Keratinocyte (primary cell): ENCODE measurements around the gene ZNF581.

Experiments used
- EZH2 ChIP-seq: IDR thresholded peaks from one replicate; pipeline ENCODE4 v1.6.1; 2012; ENCODE audit warnings: inconsistent platforms, mild to moderate bottlenecking, low read length, moderate library complexity
- TF ChIP-seq, protein P1 (sequence below), 3 experiments: IDR thresholded peaks in 1 of 3; conservative IDR thresholded peaks in 1 of 3; optimal IDR thresholded peaks in 1 of 3; 2 replicates in 2 of 3; 3 replicates in 1 of 3; pipeline versions ENCODE3 to v1.5.1; 2011; ENCODE audit warnings: low read length in 3 of 3, mild to moderate bottlenecking in 3 of 3, moderate library complexity in 2 of 3, control low read depth in 1 of 3, inconsistent platforms in 1 of 3; ENCODE audit not compliant: insufficient read depth in 2 of 3; ENCODE audit errors: extremely low read depth in 1 of 3

DNA sequence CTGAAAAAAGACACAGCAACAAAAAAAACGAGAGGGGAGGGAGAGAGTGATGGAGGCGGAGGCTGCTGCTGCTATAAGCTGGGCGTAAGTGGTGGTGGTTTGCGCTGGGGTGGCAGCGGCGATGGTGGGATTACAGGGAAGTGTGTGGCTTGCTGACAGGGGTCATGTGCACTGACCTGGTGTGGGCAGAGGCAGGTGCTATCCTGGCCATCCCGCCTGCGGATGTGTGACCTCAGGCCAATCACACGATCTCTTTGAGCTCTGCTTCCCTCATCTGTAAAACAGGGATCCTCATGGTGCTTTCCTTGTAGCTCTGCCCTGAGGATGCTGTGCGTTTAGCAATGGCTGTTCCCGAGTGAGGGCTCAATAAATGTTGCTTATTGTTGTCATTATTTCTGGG is 5.9 kb upstream of the ZNF581 start:
- TF ChIP-seq, protein P1, sequence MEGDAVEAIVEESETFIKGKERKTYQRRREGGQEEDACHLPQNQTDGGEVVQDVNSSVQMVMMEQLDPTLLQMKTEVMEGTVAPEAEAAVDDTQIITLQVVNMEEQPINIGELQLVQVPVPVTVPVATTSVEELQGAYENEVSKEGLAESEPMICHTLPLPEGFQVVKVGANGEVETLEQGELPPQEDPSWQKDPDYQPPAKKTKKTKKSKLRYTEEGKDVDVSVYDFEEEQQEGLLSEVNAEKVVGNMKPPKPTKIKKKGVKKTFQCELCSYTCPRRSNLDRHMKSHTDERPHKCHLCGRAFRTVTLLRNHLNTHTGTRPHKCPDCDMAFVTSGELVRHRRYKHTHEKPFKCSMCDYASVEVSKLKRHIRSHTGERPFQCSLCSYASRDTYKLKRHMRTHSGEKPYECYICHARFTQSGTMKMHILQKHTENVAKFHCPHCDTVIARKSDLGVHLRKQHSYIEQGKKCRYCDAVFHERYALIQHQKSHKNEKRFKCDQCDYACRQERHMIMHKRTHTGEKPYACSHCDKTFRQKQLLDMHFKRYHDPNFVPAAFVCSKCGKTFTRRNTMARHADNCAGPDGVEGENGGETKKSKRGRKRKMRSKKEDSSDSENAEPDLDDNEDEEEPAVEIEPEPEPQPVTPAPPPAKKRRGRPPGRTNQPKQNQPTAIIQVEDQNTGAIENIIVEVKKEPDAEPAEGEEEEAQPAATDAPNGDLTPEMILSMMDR (optimal IDR thresholded peaks at IDR 0.05 in 1 of 3, IDR thresholded peaks at IDR 0.05 in 1 of 3, conservative IDR thresholded peaks at IDR 0.05 in 1 of 3; ENCODE audit: extremely low read depth in 1 of 3, insufficient read depth in 2 of 3, low read length in 3 of 3), result no peak
- TF ChIP-seq EZH2, result no peak
